COR-L47 (cell line): ENCODE data around the gene OST4.
"Not testable (repeated sequence)": the region's sequence is repeated elsewhere in the genome, so short reads cannot be mapped to it uniquely, and the experiment has no call there.

ENCODE experiments used
- DNase-seq: peaks from one replicate; lab custom pipeline; 2025; lab: John Stamatoyannopoulos, UW

OST4 gene

GRCh38 chr2:27071277-27071989 is at the start of gene OST4:
TSS of gene OST4 (minus strand) at chr2:27071654.
- DNase-seq, result peak; percentile 92

- DNase-seq, result not testable (repeated sequence)
These were observed 47.8 kb upstream of the OST4 start for GRCh38 chr2:27119330-27119670.

GRCh38 chr2:27118525-27119329 is 47.3 kb upstream of the OST4 start, which contains the start of gene CGREF1:
TSS of gene CGREF1 (minus strand) at chr2:27119128. CDS start at chr2:27104366, 14,762 bp downstream.
- peak; percentile 42 for DNase-seq

- DNase-seq, result no peak
These were observed 46.6 kb upstream of the OST4 start for GRCh38 chr2:27117995-27118524.

- no peak for DNase-seq
These were observed 44.1 kb upstream of the OST4 start for GRCh38 chr2:27115519-27115918.

- not testable (repeated sequence) for DNase-seq
These were observed 40.1 kb upstream of the OST4 start for GRCh38 chr2:27111392-27112078.

- not testable (repeated sequence) for DNase-seq
These were observed 39.3 kb upstream of the OST4 start for GRCh38 chr2:27110603-27111352.

GRCh38 chr2:27109083-27109482 is 37.6 kb upstream of the OST4 start:
- DNase-seq, result no peak

GRCh38 chr2:27108221-27108620 is 36.8 kb upstream of the OST4 start:
- no peak for DNase-seq

GRCh38 chr2:27105981-27106380 is 34.5 kb upstream of the OST4 start:
- no peak for DNase-seq

GRCh38 chr2:27102329-27102728 is 30.9 kb upstream of the OST4 start:
- no peak for DNase-seq

- no peak for DNase-seq
These were observed 28.6 kb upstream of the OST4 start for GRCh38 chr2:27100036-27100435.

- DNase-seq, result no peak
These were observed 28.0 kb upstream of the OST4 start for GRCh38 chr2:27099334-27099955.

- DNase-seq, result no peak
These were observed 25.9 kb upstream of the OST4 start for GRCh38 chr2:27097341-27097740.

- no peak for DNase-seq
These were observed 25.4 kb upstream of the OST4 start for GRCh38 chr2:27096748-27097297.

- DNase-seq, result peak; percentile 39
These were observed 24.5 kb upstream of the OST4 start for GRCh38 chr2:27095745-27096651.

- no peak for DNase-seq
These were observed 23.9 kb upstream of the OST4 start for GRCh38 chr2:27095427-27095744.

GRCh38 chr2:27094353-27094984 is 23.0 kb upstream of the OST4 start:
- no peak for DNase-seq
